ENCODE measurements around the gene TPD52L2.

TPD52L2 gene

GRCh38 chr20:63932606-63933160, 67.6 kb downstream of the TPD52L2 start:
- DNase-seq (ENCODE audit: low read depth in 2 of 2): no peak

GRCh38 chr20:63933646-63934045, 68.6 kb downstream of the TPD52L2 start:
- DNase-seq (ENCODE audit: low read depth in 2 of 2): no peak

- no peak for DNase-seq (ENCODE audit: low read depth in 2 of 2)
Measured at GRCh38 chr20:63934271-63935068, 69.4 kb downstream of the TPD52L2 start.

- DNase-seq (ENCODE audit: low read depth in 2 of 2): no peak
Measured at GRCh38 chr20:63935447-63935846, 70.4 kb downstream of the TPD52L2 start.

- no peak for DNase-seq (ENCODE audit: low read depth in 2 of 2)
Measured at GRCh38 chr20:63937596-63937995, 72.5 kb downstream of the TPD52L2 start.

GRCh38 chr20:63939061-63939935, 74.2 kb downstream of the TPD52L2 start:
- no peak for DNase-seq (ENCODE audit: low read depth in 2 of 2)

GRCh38 chr20:63940071-63940471, 75.0 kb downstream of the TPD52L2 start:
- DNase-seq (ENCODE audit: low read depth in 2 of 2): no peak

GRCh38 chr20:63940472-63941266, 75.6 kb downstream of the TPD52L2 start:
- no peak for DNase-seq (ENCODE audit: low read depth in 2 of 2)

All from stimulated activated CD8-positive, alpha-beta memory T cell treated with anti-CD3 and anti-CD28 coated beads, Interleukin-2, amount 100 ng/mL, for 48 hours (primary cell).